ENCODE measurements around the gene COX6B2.
A peak's percentile ranks its signal among the peaks of the same experiment; 100 is the strongest.

COX6B2 gene

DNA sequence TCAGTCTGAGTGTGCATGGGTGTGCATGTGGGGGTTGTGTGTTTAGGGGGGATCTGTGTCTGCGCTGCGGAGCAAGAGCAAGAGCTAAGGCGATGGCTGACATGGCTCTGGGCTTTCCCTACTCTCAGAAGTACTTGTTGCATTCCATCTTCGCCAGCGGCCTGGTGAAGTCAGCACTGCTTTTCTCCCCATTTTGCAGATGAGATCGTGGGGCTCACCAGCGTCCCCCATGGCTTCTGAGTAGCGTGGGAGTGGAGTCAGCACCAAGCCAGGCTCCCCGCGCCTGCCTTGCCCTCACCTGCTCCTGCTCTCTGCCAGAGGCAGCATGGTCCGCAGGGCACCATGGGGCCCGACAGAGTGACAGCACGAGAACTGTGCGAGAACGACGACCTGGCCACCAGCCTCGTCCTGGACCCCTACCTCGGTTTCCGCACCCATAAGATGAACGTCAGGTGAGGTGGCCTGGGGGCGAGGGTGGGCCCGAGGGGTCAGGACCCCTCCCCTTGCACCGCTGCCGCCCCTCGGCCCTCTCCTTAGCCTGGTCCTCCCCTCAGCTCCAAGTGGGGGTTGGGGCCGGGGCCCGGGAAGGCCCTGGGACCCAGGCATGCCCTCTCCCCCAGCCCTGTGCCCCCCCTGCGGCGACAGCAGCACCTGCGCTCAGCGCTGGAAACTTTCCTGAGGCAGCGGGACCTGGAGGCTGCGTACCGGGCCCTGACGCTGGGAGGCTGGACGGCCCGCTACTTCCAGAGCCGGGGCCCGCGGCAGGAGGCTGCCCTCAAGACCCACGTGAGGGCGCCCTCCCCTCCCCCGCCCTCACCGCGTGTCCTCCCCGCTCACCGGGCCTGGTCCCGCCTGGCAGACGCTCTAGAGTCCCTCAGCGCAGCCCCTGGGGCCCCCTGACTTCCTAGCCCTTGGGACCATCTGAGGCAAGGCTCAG lies 12.7 kb downstream of the COX6B2 start:
- TF ChIP-seq, protein P1, sequence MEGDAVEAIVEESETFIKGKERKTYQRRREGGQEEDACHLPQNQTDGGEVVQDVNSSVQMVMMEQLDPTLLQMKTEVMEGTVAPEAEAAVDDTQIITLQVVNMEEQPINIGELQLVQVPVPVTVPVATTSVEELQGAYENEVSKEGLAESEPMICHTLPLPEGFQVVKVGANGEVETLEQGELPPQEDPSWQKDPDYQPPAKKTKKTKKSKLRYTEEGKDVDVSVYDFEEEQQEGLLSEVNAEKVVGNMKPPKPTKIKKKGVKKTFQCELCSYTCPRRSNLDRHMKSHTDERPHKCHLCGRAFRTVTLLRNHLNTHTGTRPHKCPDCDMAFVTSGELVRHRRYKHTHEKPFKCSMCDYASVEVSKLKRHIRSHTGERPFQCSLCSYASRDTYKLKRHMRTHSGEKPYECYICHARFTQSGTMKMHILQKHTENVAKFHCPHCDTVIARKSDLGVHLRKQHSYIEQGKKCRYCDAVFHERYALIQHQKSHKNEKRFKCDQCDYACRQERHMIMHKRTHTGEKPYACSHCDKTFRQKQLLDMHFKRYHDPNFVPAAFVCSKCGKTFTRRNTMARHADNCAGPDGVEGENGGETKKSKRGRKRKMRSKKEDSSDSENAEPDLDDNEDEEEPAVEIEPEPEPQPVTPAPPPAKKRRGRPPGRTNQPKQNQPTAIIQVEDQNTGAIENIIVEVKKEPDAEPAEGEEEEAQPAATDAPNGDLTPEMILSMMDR (IDR thresholded peaks at IDR 0.05): no peak
- no peak for TF ChIP-seq ZFX (IDR thresholded peaks at IDR 0.05; ENCODE audit: borderline replicate concordance)
- peak overlapping the region; percentile 97 for H3K27ac ChIP-seq

DNA sequence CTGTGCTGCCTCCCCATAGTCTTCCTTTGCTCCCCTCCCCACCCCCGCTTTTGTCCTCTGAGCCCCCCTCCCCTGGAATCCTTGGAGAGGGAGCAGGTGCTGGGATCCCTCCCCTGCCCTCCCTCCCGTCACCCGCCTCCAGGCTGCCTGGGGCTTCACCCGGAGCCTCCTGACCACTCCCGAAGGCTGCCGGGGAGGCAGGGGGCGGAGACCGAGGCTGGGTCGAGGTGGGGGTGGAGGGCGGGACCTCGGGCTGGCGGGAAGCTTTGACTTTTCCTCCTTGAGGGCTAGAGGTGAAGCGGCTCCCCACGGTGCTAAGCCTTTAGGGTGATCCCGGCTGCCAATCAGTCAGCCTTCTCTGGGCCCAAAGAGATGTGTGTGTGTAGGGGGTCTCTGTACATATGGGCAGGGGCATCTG lies 13.3 kb downstream of the COX6B2 start:
- H3K27ac ChIP-seq: peak overlapping the region; percentile 97
- TF ChIP-seq, protein P1 (IDR thresholded peaks at IDR 0.05): no peak
- no peak for TF ChIP-seq ZFX (IDR thresholded peaks at IDR 0.05; ENCODE audit: borderline replicate concordance)

DNA sequence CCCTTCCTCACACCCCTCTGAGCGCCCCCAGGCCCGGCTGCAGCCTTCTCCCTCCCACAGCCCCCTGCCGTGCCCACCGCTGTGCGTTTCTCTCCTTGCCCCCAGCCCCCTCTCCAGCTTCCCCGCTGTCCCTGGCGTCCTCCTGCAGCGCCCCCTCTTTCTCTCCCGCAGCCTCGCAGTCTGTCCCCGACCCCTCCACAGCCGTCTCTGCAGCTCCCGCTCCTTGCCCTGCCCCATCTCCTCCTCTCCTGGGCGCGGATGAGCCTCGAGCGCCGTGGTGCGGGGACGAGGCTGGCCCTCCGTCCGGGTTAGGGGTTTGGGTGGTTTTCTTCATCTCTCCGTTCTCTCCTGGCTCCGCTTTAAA lies 13.8 kb downstream of the COX6B2 start:
- no peak for TF ChIP-seq ZFX (IDR thresholded peaks at IDR 0.05; ENCODE audit: borderline replicate concordance)
- TF ChIP-seq, protein P1 (IDR thresholded peaks at IDR 0.05): no peak
- H3K27ac ChIP-seq: peak overlapping the region; percentile 97

DNA sequence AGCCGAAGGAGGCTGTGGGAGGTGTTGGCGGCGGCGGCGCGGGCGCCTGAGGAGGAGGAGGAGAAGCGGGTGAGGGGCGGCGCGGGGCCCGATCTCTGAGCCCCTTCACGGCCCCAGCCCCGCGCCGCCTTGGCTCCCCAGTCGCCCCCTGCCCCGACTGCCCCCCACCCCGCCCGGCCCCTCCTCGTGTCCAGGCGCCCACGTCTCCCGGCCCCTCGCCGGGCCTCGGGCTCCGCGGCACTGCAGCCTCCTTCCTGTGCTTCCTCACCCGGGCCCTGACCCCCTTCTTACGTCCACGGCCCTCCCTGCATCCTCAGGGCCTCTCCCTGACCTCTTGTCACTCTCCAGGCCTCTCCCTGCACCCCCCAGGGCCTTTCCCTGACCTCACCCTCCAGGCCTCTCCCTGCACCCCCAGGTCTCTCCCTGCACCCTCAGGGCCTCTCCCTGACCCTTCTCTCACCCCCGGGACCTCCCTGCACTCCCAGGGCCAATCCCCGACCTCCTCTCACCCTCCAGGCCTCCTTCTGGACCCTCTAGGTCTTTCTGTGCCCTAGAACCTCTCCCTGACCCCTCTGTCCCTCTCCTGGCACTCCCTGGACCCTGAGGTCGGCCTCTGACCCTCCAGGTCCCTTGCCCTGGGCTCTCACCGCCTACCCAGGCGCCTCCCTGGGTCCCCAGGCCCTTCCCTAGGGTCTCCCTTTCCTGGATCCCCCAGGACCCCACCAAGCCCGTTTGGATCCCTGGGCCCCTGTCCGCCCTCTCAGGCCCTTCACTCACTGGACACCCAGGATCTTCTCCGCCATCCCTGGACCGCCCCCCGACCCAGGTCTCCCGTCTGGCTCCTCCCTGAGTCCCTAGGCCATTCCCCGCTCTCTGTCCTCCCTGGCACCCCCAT lies 14.4 kb downstream of the COX6B2 start:
- H3K27ac ChIP-seq: peak overlapping the region; percentile 97
- TF ChIP-seq, protein P1 (IDR thresholded peaks at IDR 0.05): no peak
- TF ChIP-seq ZFX (IDR thresholded peaks at IDR 0.05; ENCODE audit: borderline replicate concordance): no peak

DNA sequence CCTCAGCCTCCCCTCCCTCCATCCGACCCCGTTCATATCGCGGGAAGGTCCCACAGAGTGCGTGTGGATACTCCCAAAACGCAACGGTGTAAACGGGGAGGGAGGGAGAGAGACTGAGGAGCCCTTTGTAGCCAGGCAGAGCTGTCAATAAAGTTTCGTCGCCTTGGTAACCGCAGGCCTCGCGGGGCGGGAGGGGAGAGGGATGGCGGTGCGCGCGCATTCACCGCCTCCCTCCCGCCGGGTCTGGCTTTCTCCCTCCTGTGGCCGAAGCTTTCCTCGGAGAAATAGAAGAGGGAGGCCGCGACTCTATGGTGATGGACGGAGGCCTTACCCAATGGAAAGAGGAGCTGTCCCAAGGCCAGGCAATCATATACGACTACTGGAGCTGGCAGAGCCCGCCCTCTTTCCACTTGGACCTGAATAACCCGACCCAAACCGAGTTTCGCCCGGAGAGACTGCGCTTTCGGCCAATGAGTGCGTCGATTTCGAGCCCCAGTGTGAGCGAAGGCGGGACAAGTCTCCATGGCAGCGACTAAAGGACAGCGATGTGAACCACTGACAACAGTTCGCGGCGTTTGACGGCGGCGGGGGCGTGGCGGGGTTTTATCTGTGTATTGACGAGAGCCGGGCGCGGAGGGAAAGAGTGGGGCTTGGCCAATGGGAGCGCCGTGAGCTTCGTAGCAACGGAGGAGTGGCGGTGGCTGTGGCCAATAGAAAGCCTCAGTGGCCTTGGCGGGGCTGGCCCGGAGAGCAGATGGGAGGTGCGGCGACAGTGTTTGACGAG lies 15.2 kb downstream of the COX6B2 start, which contains the start of gene KMT5C:
TSS of gene KMT5C (plus strand) at position 772 of the 784 bp plus-strand sequence. CDS start 2,061 bp downstream, outside the sequence.
- TF ChIP-seq, protein P1 (IDR thresholded peaks at IDR 0.05): peak; percentile 34; the same call in 1 of the 2 replicates
- no peak for TF ChIP-seq ZFX (IDR thresholded peaks at IDR 0.05; ENCODE audit: borderline replicate concordance)
- H3K27ac ChIP-seq: peak within 1 kb of the TSS; percentile 97

DNA sequence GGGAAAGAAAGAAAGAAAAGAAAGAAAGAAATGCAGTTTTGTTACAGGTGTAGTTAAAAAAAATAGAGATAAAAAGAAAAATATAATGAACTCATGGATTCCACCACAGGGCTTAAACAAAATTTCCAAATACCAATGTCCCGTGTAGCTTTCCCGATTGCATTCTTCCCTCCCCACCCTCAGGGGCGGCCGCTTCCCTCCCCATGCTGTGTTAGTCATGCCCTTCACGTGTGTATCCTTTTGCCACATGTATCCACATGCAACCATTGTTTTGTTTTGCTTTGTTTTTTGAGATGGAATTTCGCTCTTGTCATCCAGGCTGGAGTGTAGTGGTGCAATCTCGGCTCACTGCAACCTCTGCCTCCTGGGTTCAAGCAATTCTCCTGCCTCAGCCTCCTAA lies 18.4 kb downstream of the COX6B2 start:
- no peak overlapping the region for H3K27ac ChIP-seq
- no peak for TF ChIP-seq ZFX (IDR thresholded peaks at IDR 0.05; ENCODE audit: borderline replicate concordance)
- TF ChIP-seq, protein P1 (IDR thresholded peaks at IDR 0.05): no peak

Data from 22Rv1 (cell line).